HCT116 (cell line): ENCODE data around the gene TRPV5. TPM values are rescaled to one million over a fixed set of nuclear protein-coding genes. Genes with fewer than 3 reads are reported as not detected.

ENCODE experiments used
- ATAC-seq: fragments of 200-7000 bp; cut with Tn5 transposase; 2 replicates; pipeline ENCODE4 v1.9.1; 2020; ENCODE audit warnings: mild to moderate bottlenecking, moderate library complexity
- BruUV-seq: library from RNA; stranded (reverse); fragments of 400-500 nt; replicated peaks from 2 replicates; lab custom pipeline; 2021; lab: Mats Ljungman, UMichigan
- CTCF ChIA-PET: fragments of 300-600 bp; sonication (Branson Sonifier 250); formaldehyde crosslinking; loops from one replicate; lab custom pipeline; 2021; ENCODE audit warnings: antibody characterized with exemption; lab: Charles Lee
- POLR2A ChIA-PET: fragments of 300-600, 350-600 bp; sonication (Branson Sonifier 250); formaldehyde crosslinking; loops from one replicate; lab custom pipeline; 2021; ENCODE audit warnings: antibody characterized with exemption; lab: Charles Lee
- RAD21 ChIA-PET, 2 experiments: fragments of 300-600 bp; sonication (Branson Sonifier 250); formaldehyde crosslinking; loops; one replicate each; lab custom pipeline; 2023; ENCODE audit warnings: low total read pairs in 2 of 2; ENCODE audit not compliant: uncharacterized antibody in 2 of 2, unreplicated experiment in 2 of 2, low non-redundant PET in 1 of 2; lab: Charles Lee
- DNase-seq: peaks from one replicate; pipeline ENCODE4 v3.0.0-alpha.2; 2010; ENCODE audit warnings: low read depth, low spot score
- H2AFZ ChIP-seq: fragments of 200-600 bp; shearing (Covaris generic), sonication (generic); 2 replicates; pipeline ENCODE4 v1.6.1; 2017; ENCODE audit warnings: low read depth, mixed run types, mixed read lengths, antibody characterized with exemption, low read length; ENCODE audit not compliant: poor library complexity, severe bottlenecking
- H3K27ac ChIP-seq: 2 replicates; pipeline ENCODE4 v1.5.1; 2012; ENCODE audit warnings: low read depth, low read length
- H3K27me3 ChIP-seq: fragments of 200-600 bp; sonication (generic); 2 replicates; pipeline ENCODE4 v1.6.1; 2016; ENCODE audit warnings: mixed run types, low read length, mixed read lengths; ENCODE audit not compliant: insufficient read depth
- H3K36me3 ChIP-seq, 2 experiments: fragments of 200-500 bp in 1 of 2; fragments of 200-600 bp in 1 of 2; sonication (Bioruptor generic) in 1 of 2; sonication (generic) in 1 of 2; 2 replicates each; pipeline versions ENCODE4 v1.5.1 to v1.6.1; 2014 to 2016; ENCODE audit warnings: low read length in 2 of 2, inconsistent platforms in 1 of 2, mixed read lengths in 1 of 2, mixed run types in 1 of 2; ENCODE audit not compliant: insufficient read depth in 2 of 2, control insufficient read depth in 1 of 2
- H3K4me1 ChIP-seq, 2 experiments: fragments of 200-600 bp in 1 of 2; sonication (generic) in 1 of 2; 2 replicates each; pipeline versions ENCODE4 v1.5.1 to v1.6.1; 2012 to 2017; ENCODE audit warnings: low read length in 2 of 2, inconsistent platforms in 1 of 2, mild to moderate bottlenecking in 1 of 2, mixed read lengths in 1 of 2, mixed run types in 1 of 2, moderate library complexity in 1 of 2; ENCODE audit not compliant: insufficient read depth in 2 of 2, control insufficient read depth in 1 of 2
- H3K4me2 ChIP-seq: fragments of 200-600 bp; sonication (generic); 2 replicates; pipeline ENCODE4 v1.6.1; 2017; ENCODE audit warnings: mixed run types, low read length, mixed read lengths
- H3K4me3 ChIP-seq, 2 experiments: fragments of 200-600 bp in 1 of 2; sonication (generic) in 1 of 2; replicated peaks in 1 of 2; 2 replicates each; pipeline ENCODE4 v1.5.1; 2011 to 2016; ENCODE audit warnings: low read length in 2 of 2, control low read depth in 1 of 2, low read depth in 1 of 2, mild to moderate bottlenecking in 1 of 2, mixed read lengths in 1 of 2, mixed run types in 1 of 2
- H3K79me2 ChIP-seq: fragments of 200-600 bp; sonication (generic); 2 replicates; pipeline ENCODE4 v1.6.1; 2017; ENCODE audit warnings: mild to moderate bottlenecking, mixed run types, low read length, moderate library complexity, mixed read lengths; ENCODE audit not compliant: insufficient read depth
- H3K9ac ChIP-seq: fragments of 200-600 bp; sonication (generic); 2 replicates; pipeline ENCODE4 v1.6.1; 2016; ENCODE audit warnings: low read length, mixed read lengths
- H3K9me2 ChIP-seq: fragments of 200-600 bp; sonication (generic), shearing (Covaris generic); 2 replicates; pipeline ENCODE4 v1.6.1; 2017; ENCODE audit warnings: mixed run types, mild to moderate bottlenecking, moderate library complexity; ENCODE audit not compliant: insufficient read depth
- H3K9me3 ChIP-seq, 2 experiments: fragments of 200-500 bp in 1 of 2; fragments of 200-600 bp in 1 of 2; sonication (Bioruptor generic) in 1 of 2; sonication (generic) in 1 of 2; 2 replicates each; pipeline ENCODE4 v1.6.1; 2014 to 2017; ENCODE audit warnings: low read length in 2 of 2, mixed read lengths in 2 of 2, inconsistent platforms in 1 of 2, low read depth in 1 of 2, mild to moderate bottlenecking in 1 of 2, mixed run types in 1 of 2, moderate library complexity in 1 of 2; ENCODE audit not compliant: control insufficient read depth in 1 of 2, insufficient read depth in 1 of 2
- H4K20me1 ChIP-seq: fragments of 200-600 bp; sonication (generic), shearing (Covaris generic); 2 replicates; pipeline ENCODE4 v1.6.1; 2017; ENCODE audit warnings: mixed run types, mild to moderate bottlenecking, moderate library complexity; ENCODE audit not compliant: insufficient read depth
- ATF3 ChIP-seq: IDR thresholded peaks from 2 replicates; pipeline ENCODE4 v1.6.1; 2012
- ELF1 ChIP-seq: IDR thresholded peaks from 2 replicates; pipeline ENCODE4 v1.6.1; 2012; ENCODE audit warnings: low read depth, borderline replicate concordance
- EZH2 ChIP-seq: fragments of 200-600 bp; sonication (generic); IDR thresholded peaks from 2 replicates; pipeline ENCODE4 v1.6.1; 2017; ENCODE audit warnings: antibody characterized with exemption, mixed run types
- EZH2phosphoT487 ChIP-seq: fragments of 200-600 bp; IDR thresholded peaks from 2 replicates; pipeline ENCODE4 v1.6.1; 2018; ENCODE audit warnings: antibody characterized with exemption, borderline replicate concordance
- FOSL1 ChIP-seq: IDR thresholded peaks from 2 replicates; pipeline ENCODE4 v1.6.1; 2012; ENCODE audit warnings: low read depth
- JUND ChIP-seq: IDR thresholded peaks from 2 replicates; pipeline ENCODE4 v1.6.1; 2012
- RAD21 ChIP-seq: IDR thresholded peaks from 2 replicates; pipeline ENCODE4 v1.6.1; 2012; ENCODE audit warnings: low read depth, mild to moderate bottlenecking
- REST ChIP-seq: IDR thresholded peaks from 2 replicates; pipeline ENCODE4 v1.6.1; 2012; ENCODE audit warnings: low read depth
- SIN3A ChIP-seq: IDR thresholded peaks from 2 replicates; pipeline ENCODE4 v1.6.1; 2012; ENCODE audit warnings: low read depth
- SP1 ChIP-seq: IDR thresholded peaks from 2 replicates; pipeline ENCODE4 v1.6.1; 2012; ENCODE audit warnings: low read depth
- SRF ChIP-seq: IDR thresholded peaks from 2 replicates; pipeline ENCODE4 v1.6.1; 2012; ENCODE audit warnings: low read depth
- TCF7L2 ChIP-seq: IDR thresholded peaks from 2 replicates; pipeline ENCODE4 v1.7.0; 2011; ENCODE audit warnings: borderline replicate concordance, inconsistent platforms; ENCODE audit not compliant: insufficient read depth, insufficient read length; ENCODE audit errors: extremely low read depth
- YY1 ChIP-seq: IDR thresholded peaks from 2 replicates; pipeline ENCODE4 v1.6.1; 2011; ENCODE audit warnings: low read length, low read depth, moderate library complexity, mild to moderate bottlenecking; ENCODE audit not compliant: insufficient replicate concordance; ENCODE audit errors: extremely low read depth
- ZBTB33 ChIP-seq: IDR thresholded peaks from 2 replicates; pipeline ENCODE4 v1.6.1; 2011; ENCODE audit warnings: mild to moderate bottlenecking, low read length, moderate library complexity; ENCODE audit not compliant: insufficient replicate concordance; ENCODE audit errors: extremely low read depth
- ZFX ChIP-seq: fragments of 450-650 bp; IDR thresholded peaks from 2 replicates; pipeline ENCODE4 v1.6.1; 2017
- ZNF274 ChIP-seq: fragments of 200-500 bp; sonication (Bioruptor generic); IDR thresholded peaks from 2 replicates; pipeline ENCODE4 v1.6.1; 2014; ENCODE audit warnings: mild to moderate bottlenecking, low read depth, low read length, inconsistent platforms
- intact Hi-C: fragments of 100-400 bp; cut with micrococcal nuclease; formaldehyde crosslinking; loops from 2 replicates; pipeline ENCODE4 v1.10.0; 2022
- total RNA-seq: library from RNA; stranded (reverse); gene quantifications from one replicate; pipeline ENCODE4 v1.2.1, GENCODE V29; 2021; ENCODE audit not compliant: unreplicated experiment

Gene TRPV5
- total RNA-seq, 1 experiment from 2014 or later, result not detected

GRCh38 chr7:142868188-142868985 lies 65.2 kb downstream of the TRPV5 start:
- Histone ChIP-seq H3K36me3 (no peaks in the 10 kb centered on the region), H3K9me2 (no peaks in the 10 kb centered on the region), H3K9me3 (no peaks in the 10 kb centered on the region), H3K4me1 (no peaks in the 10 kb centered on the region), H3K79me2 (no peaks in the 10 kb centered on the region), H4K20me1 (no peaks in the 10 kb centered on the region), H3K9ac (no peak overlapping the region), H3K4me3 (no peak overlapping the region), H3K4me2 (no peak overlapping the region), H3K27me3 (no peaks in the 10 kb centered on the region), H3K27ac (no peak overlapping the region), H2AFZ (no peak overlapping the region)
- no TSS peak for BruUV-seq
- RAD21 ChIA-PET, result no interaction called here
- CTCF ChIA-PET, result interaction anchor here (1.2 kb wide), 1 partner anchor 14 kb away, joined by 3 read pairs; no protein-coding TSS in a partner anchor
- ATAC-seq, result no peak
- POLR2A ChIA-PET, result no interaction called here
- DNase-seq, result no peak
- TF ChIP-seq ZNF274 (no peak), JUND (no peak), SRF (no peak), EZH2phosphoT487 (no peak), REST (no peak), RAD21 (no peak), FOSL1 (no peak), SIN3A (no peak), ELF1 (no peak), YY1 (no peak), ATF3 (no peak), EZH2 (no peak), TCF7L2 (no peak), ZFX (no peak), SP1 (no peak), ZBTB33 (no peak)
- intact Hi-C loops, result no loop called here
